Endothelial cell of umbilical vein (primary cell): ENCODE results near the gene MRTFA. TPM values are rescaled to one million over a fixed set of nuclear protein-coding genes. Genes with fewer than 3 reads are reported as not detected.

ENCODE experiments used
- BruUV-seq: library from RNA; stranded (reverse); fragments of 400-500 nt; replicated peaks from 2 replicates; lab custom pipeline; 2021; lab: Mats Ljungman, UMichigan
- CTCF ChIA-PET: fragments of 300-600, 350-600 bp; sonication (Branson Sonifier 250); formaldehyde crosslinking; loops from one replicate; lab custom pipeline; 2021; ENCODE audit warnings: antibody characterized with exemption, inconsistent platforms; lab: Charles Lee
- POLR2A ChIA-PET: fragments of 300-600, 350-600 bp; sonication (Branson Sonifier 250); formaldehyde crosslinking; loops from one replicate; lab custom pipeline; 2021; ENCODE audit warnings: antibody characterized with exemption, inconsistent platforms; lab: Charles Lee
- DNase-seq: peaks from one replicate; pipeline ENCODE4 v3.0.0-alpha.2; 2011; ENCODE audit warnings: low read depth, low spot score
- FAIRE-seq: peaks from 2 replicates; lab custom pipeline; 2011; peaks lifted over from hg19 to GRCh38; lab: Jason Lieb, UNC
- H2AFZ ChIP-seq: 2 replicates; pipeline ENCODE4 v1.6.0; 2012; ENCODE audit warnings: low read depth, low read length, control low read depth, inconsistent platforms
- H3K27ac ChIP-seq: 2 replicates; pipeline ENCODE4 v1.5.1; 2011; ENCODE audit warnings: low read depth, mild to moderate bottlenecking, control low read depth, low read length, moderate library complexity; ENCODE audit not compliant: insufficient read depth
- H3K27me3 ChIP-seq, 2 experiments: 2 replicates each; pipeline versions ENCODE4 v1.6.0 to v1.6.1; 2011; ENCODE audit warnings: low read length in 2 of 2, mixed read lengths in 1 of 2; ENCODE audit not compliant: control insufficient read depth in 2 of 2, insufficient read depth in 2 of 2
- H3K36me3 ChIP-seq, 2 experiments: 2 replicates in 1 of 2; 3 replicates in 1 of 2; pipeline ENCODE4 v1.5.1; 2011; ENCODE audit warnings: low read length in 2 of 2, mild to moderate bottlenecking in 1 of 2, moderate library complexity in 1 of 2; ENCODE audit not compliant: control insufficient read depth in 2 of 2, insufficient read depth in 2 of 2; ENCODE audit errors: extremely low read depth in 1 of 2
- H3K4me1 ChIP-seq: 3 replicates; pipeline ENCODE4 v1.5.1; 2011; ENCODE audit warnings: mild to moderate bottlenecking, low read length; ENCODE audit not compliant: control insufficient read depth, insufficient read depth; ENCODE audit errors: extremely low read depth
- H3K4me2 ChIP-seq: 2 replicates; pipeline ENCODE4 v1.6.1; 2011; ENCODE audit warnings: low read length, control low read depth, mixed read lengths; ENCODE audit not compliant: insufficient read depth
- H3K4me3 ChIP-seq, 3 experiments: fragments of 200-600 bp in 1 of 3; sonication (generic), shearing (Covaris generic) in 1 of 3; replicated peaks in 1 of 3; 2 replicates each; pipeline ENCODE4 v1.5.1; 2011 to 2016; ENCODE audit warnings: control low read depth in 3 of 3, low read length in 3 of 3, mild to moderate bottlenecking in 2 of 3, inconsistent platforms in 1 of 3, low read depth in 1 of 3, moderate library complexity in 1 of 3; ENCODE audit not compliant: insufficient read depth in 1 of 3
- H3K79me2 ChIP-seq: 2 replicates; pipeline ENCODE4 v1.6.0; 2012; ENCODE audit warnings: low read length, inconsistent platforms; ENCODE audit not compliant: control insufficient read depth, insufficient read depth
- H3K9ac ChIP-seq: replicated peaks from 2 replicates; pipeline ENCODE3; 2011; ENCODE audit warnings: low read length, control low read depth; ENCODE audit not compliant: insufficient read depth; ENCODE audit errors: extremely low read depth
- H3K9me1 ChIP-seq: replicated peaks from 3 replicates; pipeline ENCODE4 v1.6.0; 2011; ENCODE audit warnings: mild to moderate bottlenecking, low read length; ENCODE audit not compliant: control insufficient read depth, insufficient read depth; ENCODE audit errors: extremely low read depth
- H3K9me3 ChIP-seq: replicated peaks from 2 replicates; pipeline ENCODE4 v1.5.1; 2012; ENCODE audit warnings: low read length, inconsistent platforms; ENCODE audit not compliant: control insufficient read depth, insufficient read depth
- H4K20me1 ChIP-seq: replicated peaks from 2 replicates; pipeline ENCODE3; 2011; ENCODE audit warnings: mild to moderate bottlenecking, low read length; ENCODE audit not compliant: control insufficient read depth, insufficient read depth; ENCODE audit errors: extremely low read depth
- CTCF ChIP-seq, 2 donors: IDR thresholded peaks; 1 replicate in 1 of 2; 2 replicates in 1 of 2; pipeline ENCODE4 v1.5.1; 2011; ENCODE audit warnings: low read length in 2 of 2, mild to moderate bottlenecking in 2 of 2, moderate library complexity in 2 of 2, control low read depth in 1 of 2, inconsistent platforms in 1 of 2, low read depth in 1 of 2; ENCODE audit not compliant: insufficient read depth in 1 of 2; ENCODE audit errors: extremely low read depth in 1 of 2
- EZH2 ChIP-seq: IDR thresholded peaks from 2 replicates; pipeline ENCODE4 v1.6.1; 2012; ENCODE audit warnings: borderline replicate concordance, low read depth, mild to moderate bottlenecking, moderate library complexity, low read length, inconsistent platforms; ENCODE audit not compliant: severe bottlenecking
- FOS ChIP-seq: IDR thresholded peaks from 2 replicates; pipeline ENCODE4 v1.6.1; 2011; ENCODE audit warnings: mild to moderate bottlenecking, low read length, moderate library complexity, borderline replicate concordance; ENCODE audit not compliant: insufficient read depth
- GATA2 ChIP-seq: IDR thresholded peaks from 2 replicates; pipeline ENCODE4 v1.7.0; 2011; ENCODE audit warnings: low read depth, mild to moderate bottlenecking, moderate library complexity, mixed read lengths, low read length; ENCODE audit not compliant: insufficient read length, insufficient read depth
- JUN ChIP-seq: IDR thresholded peaks from 2 replicates; pipeline ENCODE4 v1.6.1; 2011; ENCODE audit warnings: borderline replicate concordance, low read depth; ENCODE audit not compliant: insufficient read length, insufficient read depth
- MAX ChIP-seq: IDR thresholded peaks from 2 replicates; pipeline ENCODE4 v1.6.1; 2011; ENCODE audit not compliant: insufficient read depth, insufficient read length
- MYC ChIP-seq: IDR thresholded peaks from one replicate; pipeline ENCODE4 v1.6.1; 2011; ENCODE audit warnings: mild to moderate bottlenecking, low read depth, low read length
- POLR2A ChIP-seq: IDR thresholded peaks from 2 replicates; pipeline ENCODE4 v1.6.1; 2012; ENCODE audit warnings: low read depth, mild to moderate bottlenecking, control low read depth, low read length
- POLR2AphosphoS5 ChIP-seq: IDR thresholded peaks from 2 replicates; pipeline ENCODE4 v1.6.1; 2012; ENCODE audit warnings: low read depth, mild to moderate bottlenecking, control low read depth, low read length, moderate library complexity; ENCODE audit not compliant: insufficient read depth
- dilution Hi-C: fragments of 300-500 bp; cut with MboI; formaldehyde crosslinking; loops from one replicate; pipeline ENCODE4 v1.15.0; 2019; ENCODE audit warnings: low sequenced_read_pairs; ENCODE audit not compliant: extremely low pct_ligation_motif_present
- intact Hi-C: fragments of 100-400 bp; cut with micrococcal nuclease; formaldehyde crosslinking; loops from one replicate; pipeline ENCODE4 v1.10.0; 2022
- polyA plus RNA-seq, 4 experiments: library from polyadenylated mRNA; depleted of rRNA in 3 of 4; stranded (reverse) in 3 of 4; unstranded in 1 of 4; fragments of >200 nt; gene quantifications; 2 replicates each; pipeline versions ENCODE4 v1.2.1 to v1.2.3, GENCODE V29; 2011 to 2012; ENCODE audit warnings: missing spikeins in 1 of 4
- total RNA-seq: library from RNA; stranded (reverse); gene quantifications from 2 replicates; pipeline ENCODE4 v1.2.3, GENCODE V29; 2021

The MRTFA gene
- total and polyA plus RNA-seq, 2 donors (not counting 3 experiments of a cell fraction or from before 2014, with no cell fraction given) = 13.6 to 44.1 TPM

- Histone ChIP-seq H3K9ac (no peak overlapping the region), H3K9me3 (no peaks in the 10 kb centered on the region), H3K79me2 (peaks cover 75% of the 10 kb centered on the region), H3K27ac (no peak overlapping the region), H3K4me3 (no peak overlapping the region), H2AFZ (no peak overlapping the region), H3K9me1 (no peaks in the 10 kb centered on the region), H3K36me3 (no peaks in the 10 kb centered on the region), H3K27me3 (no peaks in the 10 kb centered on the region), H3K4me1 (no peaks in the 10 kb centered on the region), H3K4me2 (no peak overlapping the region), H4K20me1 (peaks cover 10% of the 10 kb centered on the region)
- FAIRE-seq = no peak
- TF ChIP-seq GATA2 = no peak
- TF ChIP-seq FOS = no peak
- TF ChIP-seq POLR2A = no peak
- no peak for TF ChIP-seq MAX
- TF ChIP-seq MYC = no peak
- no peak for TF ChIP-seq EZH2
- no peak for TF ChIP-seq JUN
- TF ChIP-seq POLR2AphosphoS5 = no peak
- TF ChIP-seq CTCF (IDR thresholded peaks at IDR 0.05; ENCODE audit: extremely low read depth in 1 of 2, insufficient read depth in 1 of 2, low read depth in 1 of 2, low read length in 2 of 2) = no peak
- dilution Hi-C loops (no loop called here), intact Hi-C loops (no loop called here)
- POLR2A ChIA-PET = no interaction called here
- CTCF ChIA-PET = interaction anchor here (0.8 to 1.5 kb wide), 3 partner anchors 11 to 89 kb away, joined by 3 to 5 read pairs (median 4); no protein-coding TSS in a partner anchor
- BruUV-seq = no TSS peak
- no peak for DNase-seq
These were observed 38.7 kb downstream of the MRTFA start for GRCh38 chr22:40597526-40598430.
